ENCODE results near the gene TMEM191B.
"Not testable (repeated sequence)": the region's sequence is repeated elsewhere in the genome, so short reads cannot be mapped to it uniquely, and the experiment has no call there.

TMEM191B gene

GRCh38 chr22:18558939-18559338 lies 31.3 kb downstream of the TMEM191B start:
- not testable (repeated sequence) for DNase-seq

GRCh38 chr22:18560099-18560974 lies 32.7 kb downstream of the TMEM191B start:
- DNase-seq: not testable (repeated sequence)

GRCh38 chr22:18570509-18571246 lies 43.1 kb downstream of the TMEM191B start:
- DNase-seq: not testable (repeated sequence)

- not testable (repeated sequence) for DNase-seq
Observed at GRCh38 chr22:18573483-18574164, 46.0 kb downstream of the TMEM191B start.

- not testable (repeated sequence) for DNase-seq
Observed at GRCh38 chr22:18574555-18574954, 47.0 kb downstream of the TMEM191B start.

- not testable (repeated sequence) for DNase-seq
Observed at GRCh38 chr22:18575686-18576085, 48.1 kb downstream of the TMEM191B start.

GRCh38 chr22:18577090-18577818 lies 49.7 kb downstream of the TMEM191B start:
- not testable (repeated sequence) for DNase-seq

GRCh38 chr22:18577847-18578246 lies 50.2 kb downstream of the TMEM191B start:
- DNase-seq: peak in 3 of 5 experiments; percentile 9 to 20 (median 13)
